HG03060 (cell line): Measurements from ENCODE around the gene PLA2G6.

Experiments
- ATAC-seq: cut with Tn5 transposase; IDR thresholded peaks from one replicate; pipeline ENCODE4 v1.9.1; 2021; ENCODE audit warnings: low read depth, moderate number of reproducible peaks; ENCODE audit not compliant: unreplicated experiment

Gene PLA2G6

DNA sequence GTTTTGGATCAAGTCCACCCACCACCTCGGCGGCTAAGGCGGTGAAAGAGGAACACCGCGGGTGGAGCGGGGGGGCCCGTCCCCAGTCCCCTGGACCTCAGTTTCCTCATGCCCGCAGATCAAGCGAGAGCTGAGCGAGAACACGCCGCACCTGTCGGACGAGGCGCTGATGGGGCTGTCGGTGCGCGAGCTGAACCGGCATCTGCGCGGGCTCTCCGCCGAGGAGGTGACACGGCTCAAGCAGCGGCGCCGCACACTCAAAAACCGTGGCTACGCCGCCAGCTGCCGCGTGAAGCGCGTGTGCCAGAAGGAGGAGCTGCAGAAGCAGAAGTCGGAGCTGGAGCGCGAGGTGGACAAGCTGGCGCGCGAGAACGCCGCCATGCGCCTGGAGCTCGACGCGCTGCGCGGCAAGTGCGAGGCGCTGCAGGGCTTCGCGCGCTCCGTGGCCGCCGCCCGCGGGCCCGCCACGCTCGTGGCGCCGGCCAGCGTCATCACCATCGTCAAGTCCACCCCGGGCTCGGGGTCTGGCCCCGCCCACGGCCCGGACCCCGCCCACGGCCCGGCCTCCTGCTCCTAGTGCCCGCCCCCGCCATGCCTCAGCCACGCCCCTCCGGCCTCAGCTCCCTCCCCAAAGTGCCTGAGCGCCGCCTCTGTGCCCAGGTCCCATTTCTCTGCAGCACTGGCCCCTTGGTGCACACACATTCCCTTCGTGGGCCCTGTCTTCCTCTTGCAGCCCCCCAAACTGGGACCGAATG, 32.8 kb upstream of the PLA2G6 start:
- no peak for ATAC-seq

DNA sequence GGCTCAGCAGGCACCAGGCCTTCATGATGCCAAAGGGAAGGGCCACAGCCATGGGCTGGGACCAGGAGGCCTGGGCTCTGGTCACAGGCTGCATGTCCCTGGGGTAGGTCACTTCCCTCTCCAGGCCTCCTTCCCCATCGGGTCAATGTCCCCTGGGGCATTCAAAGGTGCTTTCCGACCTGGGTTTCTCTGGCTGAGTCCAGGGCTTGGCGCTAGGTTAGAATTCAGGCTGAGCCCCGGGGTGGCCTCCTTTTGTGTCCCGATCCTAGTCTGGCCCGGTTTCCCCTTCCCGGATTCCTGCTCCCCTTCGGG, 32.3 kb upstream of the PLA2G6 start:
- ATAC-seq, result no peak

DNA sequence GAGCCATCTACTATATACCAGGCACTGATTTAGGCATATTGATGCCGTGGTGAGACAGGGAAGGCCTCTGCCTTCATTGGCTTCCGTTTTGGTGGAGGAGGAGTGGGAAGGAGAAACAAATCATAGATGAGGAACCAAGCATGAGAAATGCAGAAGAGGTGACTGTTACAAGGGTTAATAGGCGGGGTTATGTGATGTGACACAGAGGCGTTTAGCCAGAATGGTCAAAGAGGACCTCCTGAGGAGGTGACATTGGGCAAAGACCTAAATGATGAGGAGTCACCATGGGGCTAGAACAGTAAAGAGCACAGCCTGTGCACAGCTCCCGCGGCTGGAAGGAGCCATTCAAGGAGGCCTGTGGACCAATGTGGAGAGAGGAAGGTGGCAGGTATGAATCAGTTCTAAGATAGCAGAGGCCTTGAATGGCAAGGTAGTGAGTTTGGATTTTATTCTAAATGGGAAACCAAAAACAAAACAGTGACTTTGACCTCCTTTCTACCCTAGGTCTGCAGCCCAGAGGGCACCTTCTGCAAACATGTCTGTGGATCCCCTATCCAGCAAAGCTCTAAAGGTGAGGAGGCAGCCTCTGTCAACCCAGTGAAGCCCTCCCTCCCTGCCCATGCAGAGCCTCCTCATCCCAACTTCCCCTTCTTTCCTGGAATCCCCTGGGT, 31.8 kb upstream of the PLA2G6 start:
- ATAC-seq, result no peak

DNA sequence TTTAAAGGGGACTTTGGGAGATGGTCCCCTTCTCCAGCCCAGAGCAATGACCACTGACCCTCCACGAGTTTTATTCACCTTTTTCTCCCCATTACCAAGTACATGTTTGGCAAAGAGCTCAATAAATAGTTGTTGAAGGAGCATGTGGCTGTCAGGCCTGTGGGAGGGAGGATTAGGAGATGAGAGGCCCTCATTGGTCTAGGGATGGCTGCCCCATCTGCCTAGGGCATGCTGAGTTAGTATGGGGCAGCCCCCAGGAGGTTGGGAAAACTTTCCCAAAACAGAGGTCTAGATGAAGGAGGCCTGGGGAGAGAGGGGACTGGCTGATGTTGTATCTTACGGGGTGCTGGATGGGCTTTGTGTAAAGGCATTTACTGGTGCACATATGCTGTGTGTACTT, 30.8 kb upstream of the PLA2G6 start:
- ATAC-seq, result no peak

DNA sequence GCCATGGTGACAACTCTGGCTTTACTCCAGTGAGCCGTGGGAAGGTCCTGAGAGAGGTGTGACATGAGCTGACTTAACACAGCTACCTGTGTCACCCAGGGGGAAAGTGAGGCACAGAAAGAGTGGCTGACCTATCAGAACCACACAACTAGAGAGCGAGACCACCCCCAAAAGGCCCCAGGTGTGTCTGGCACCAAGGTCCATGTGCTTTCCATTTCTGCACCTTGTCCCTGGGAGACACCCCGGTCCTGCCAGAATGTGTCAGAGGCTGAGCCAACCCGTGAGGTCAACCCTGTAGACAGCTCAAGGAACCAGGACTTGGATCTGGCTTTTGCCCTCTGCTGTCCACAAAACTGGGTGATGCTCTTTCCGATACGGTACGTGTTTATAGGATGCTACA, 29.9 kb upstream of the PLA2G6 start:
- no peak for ATAC-seq

DNA sequence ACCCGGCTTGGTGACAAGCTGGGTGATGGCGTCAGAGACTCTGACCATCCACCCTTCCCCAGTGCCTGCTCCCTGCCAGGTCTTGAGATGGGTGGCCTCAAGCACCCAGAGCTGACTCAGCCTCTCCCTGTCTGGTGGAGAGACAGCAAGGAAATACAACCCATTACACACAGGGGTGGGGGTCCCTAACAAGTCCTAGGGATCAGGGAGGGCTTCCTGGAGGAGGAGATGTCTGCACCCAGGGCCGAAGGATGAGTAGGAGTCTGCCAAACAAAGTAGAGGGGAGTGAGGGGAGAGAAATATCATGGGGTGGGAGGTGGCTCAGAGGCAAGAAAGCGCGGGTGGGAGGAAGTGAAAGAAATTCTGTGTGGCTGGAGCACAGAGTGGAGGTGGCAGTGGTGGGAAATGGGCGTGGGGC, 26.9 kb upstream of the PLA2G6 start:
- no peak for ATAC-seq

DNA sequence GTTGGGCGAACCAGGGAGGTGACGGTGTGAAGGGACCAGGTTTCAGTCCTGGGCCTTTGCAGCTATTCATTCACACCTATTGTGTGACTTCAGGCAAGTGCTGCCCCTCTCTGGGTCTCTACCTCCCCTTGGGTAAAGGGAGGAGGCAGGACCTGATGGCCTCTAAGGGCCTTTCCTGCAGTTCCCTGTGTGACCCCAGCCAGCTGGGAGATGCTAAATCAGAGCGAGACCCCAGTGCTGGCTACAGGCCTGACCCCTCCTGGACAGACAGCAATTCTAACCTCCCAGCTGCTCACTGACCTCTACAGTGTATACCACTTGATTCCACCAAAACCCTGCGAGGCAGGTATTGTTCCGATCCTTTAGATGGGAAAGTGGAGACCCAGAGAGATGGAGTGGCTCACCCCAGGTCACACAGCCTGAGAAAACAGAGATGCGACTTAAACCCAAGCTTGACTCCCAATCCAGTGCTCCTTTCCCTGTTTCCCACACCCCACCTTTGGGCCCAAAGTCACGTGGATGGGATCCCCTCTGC, 26.3 kb upstream of the PLA2G6 start:
- no peak for ATAC-seq

DNA sequence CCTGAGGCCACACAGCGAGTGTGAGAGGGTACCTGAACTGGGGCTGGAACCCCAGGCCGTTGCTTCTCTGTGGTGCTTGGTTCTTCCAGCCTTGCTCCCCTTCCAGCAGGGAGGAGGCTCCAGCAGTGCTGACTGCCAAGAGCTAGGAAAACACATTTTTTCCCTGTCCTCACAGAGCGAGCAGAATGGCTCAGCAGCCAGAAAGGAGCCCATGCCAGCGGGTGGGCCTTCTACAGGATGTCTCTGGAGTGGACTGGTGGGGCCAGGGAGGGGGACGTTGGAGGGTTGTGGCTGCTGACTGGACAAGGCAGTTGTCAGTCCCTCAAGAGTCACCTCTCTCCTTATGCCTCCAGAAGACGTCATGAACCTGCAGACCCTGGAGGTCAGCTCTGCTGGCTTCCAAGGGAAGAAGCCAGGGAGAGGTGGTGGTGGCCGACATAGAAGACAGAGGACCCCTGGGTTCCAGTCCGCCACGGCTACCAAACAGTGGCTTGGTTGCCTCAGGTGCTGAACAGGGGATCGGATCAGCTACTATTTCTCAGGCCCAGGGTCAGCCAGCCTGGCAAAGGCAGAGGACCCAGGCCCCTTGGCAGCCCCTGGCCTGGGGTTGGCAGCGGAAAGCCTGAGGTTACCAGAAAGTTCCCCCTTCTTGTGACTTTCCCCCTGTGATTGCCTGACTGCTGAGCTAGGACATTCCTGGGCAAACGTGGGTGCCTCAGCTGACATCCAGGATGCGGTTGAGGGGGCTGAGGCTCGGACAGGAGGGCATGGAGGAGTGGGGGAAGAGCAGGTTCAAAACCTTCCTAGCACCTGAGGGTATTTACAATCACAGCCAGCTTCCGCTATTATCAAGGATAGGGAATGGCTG, 23.9 kb upstream of the PLA2G6 start:
- no peak for ATAC-seq

DNA sequence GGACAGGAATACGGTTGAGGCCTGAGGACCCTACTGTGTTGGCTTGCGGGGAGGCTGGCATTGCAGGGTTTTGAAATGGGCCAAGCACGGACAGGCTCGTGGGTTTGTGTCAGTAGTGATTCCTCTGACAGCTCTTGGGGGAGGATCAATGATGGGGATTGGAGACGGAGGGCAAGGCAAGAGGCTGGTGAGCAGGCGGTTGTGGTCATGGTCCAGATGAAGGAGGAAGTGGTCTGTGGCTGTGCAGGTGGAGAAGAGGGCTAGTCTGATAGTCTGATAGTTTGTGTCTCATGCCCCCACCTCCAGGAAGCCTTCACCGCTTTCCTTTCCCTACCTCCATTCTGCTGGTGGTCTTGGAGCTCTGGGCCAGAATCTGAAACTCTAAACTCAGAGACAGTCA, 23.2 kb upstream of the PLA2G6 start:
- no peak for ATAC-seq

DNA sequence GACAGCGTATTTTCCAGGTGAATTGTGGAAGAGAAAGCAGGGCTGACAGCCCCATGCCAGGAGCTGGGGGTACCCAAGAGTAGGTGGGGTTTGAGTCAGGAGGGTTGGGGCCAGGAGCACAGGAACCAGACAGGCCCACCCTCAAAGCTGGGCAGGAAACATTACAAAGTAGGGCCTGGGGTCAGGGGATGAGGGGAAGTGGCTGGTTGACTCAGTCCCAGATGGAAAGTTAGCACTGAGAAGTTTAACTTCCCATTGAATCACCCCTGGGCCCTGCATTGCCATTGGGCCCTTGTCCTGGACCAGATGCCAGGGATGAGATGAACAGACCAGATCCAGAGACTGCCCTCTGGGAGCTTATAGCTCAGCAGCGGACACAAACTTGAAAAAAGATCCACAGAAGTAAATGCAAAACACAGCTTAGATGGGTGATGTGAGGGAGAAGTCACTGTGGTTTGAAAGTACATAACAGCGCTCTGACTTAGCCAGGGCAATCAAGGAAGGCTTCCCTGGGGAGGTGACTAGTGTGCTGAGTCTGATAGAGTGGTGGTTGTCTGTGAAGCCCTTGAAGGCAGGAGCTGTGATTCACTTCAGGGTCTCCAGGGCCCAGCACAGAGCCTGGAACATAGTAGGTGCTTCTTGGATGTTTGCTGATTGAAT, 22.4 kb upstream of the PLA2G6 start:
- ATAC-seq, result no peak

DNA sequence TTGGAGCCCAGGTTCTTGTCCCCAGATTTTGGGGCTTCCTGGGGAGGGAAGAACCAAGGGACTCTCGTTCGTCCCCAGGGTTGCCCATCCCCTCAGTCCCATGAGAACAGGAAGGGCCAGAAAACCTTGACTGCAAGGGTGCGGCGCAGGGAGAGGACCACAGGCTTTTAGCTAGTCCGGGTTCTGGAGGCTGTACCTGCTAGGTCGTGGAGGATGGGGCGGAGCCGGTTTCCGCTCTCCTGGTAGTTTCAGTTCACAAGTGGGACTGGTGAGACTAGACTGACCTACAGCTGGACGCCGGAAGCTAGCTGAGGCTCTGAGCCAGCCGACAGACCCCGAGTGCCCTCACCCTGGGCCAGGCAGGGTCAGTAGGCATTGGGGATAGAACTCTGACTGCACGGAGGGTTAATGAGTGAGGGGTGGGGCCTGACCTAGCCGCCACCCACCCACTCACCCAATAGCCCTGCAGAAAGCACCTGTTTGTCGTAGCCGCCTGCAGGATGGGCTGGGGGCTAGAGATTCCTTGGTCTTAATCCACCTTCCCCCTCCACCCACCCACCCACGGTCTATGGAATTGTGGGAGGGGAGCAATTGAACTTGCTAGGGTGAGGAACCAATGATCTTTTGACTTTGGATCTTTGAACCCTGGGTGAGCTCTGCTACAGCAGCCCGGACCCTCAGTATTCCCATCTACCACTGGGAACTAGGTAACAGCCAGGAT, 21.6 kb upstream of the PLA2G6 start:
- ATAC-seq, result no peak

DNA sequence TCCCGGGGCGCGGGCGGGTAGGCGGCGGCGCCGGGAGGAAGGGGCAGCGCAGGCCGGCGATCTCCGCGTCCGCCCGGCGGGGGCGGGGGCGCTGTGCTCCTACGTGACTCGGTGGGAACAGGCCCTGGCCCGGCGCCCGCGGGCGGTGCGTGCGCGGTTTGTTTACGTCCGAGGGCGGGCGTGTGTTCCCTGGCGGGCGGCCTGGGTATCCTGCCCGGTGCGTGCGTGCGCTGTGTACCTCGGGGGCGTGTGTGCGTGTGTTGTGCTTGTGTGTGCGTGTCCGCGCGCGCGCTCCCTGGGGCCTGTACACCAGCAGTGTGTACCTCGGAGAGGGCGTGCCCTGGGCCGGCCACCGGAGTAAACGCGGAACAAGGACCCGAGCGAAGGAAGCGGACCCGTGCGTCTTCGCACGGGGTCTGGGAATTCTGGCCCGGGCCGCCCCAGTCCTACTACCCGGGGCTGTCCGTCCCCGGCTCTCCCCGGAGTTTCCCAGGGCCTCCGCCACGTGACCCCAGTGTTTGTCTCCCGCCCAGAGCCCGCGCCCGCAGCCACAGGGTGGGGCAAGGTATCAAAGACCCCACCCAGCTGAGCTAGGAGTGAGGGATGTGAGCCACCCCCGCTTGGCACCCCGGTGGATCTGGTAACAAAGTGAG, 20.9 kb upstream of the PLA2G6 start:
- ATAC-seq, result no peak

DNA sequence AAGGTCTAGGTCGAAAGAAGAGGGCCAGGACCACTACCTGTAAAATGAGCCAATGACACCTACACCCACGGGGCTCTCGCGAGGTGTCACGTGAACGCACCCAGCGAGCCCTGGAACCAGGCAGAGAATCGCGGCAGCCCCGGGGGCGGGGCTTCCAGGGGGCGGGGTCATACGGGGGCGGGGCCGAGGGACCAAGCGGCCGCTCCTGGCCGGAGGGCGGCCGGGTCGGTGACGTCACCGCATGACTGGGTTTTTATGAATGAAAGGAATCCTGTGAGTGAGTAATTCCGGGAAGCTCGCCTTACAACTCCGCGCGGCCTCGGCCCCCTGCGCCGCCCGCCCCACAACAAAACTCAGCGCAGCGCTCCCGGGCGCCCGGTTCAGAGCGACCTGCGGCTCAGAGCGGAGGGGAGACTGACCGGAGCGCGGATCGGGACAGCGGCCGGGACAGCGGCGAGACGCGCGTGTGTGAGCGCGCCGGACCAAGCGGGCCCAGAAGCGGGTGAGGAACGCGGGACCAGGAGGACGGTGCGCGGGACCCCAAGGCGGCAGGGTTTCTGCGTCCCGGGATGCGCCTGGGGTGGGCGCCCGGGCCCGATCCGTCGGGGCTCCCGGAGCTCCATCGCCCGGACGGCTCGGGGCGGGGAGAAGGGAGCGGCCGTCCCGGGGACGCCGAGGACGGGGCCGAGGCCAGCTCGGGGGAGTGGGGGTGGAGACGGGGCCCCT, 20.2 kb upstream of the PLA2G6 start, which contains the start of gene MAFF:
Gene MAFF (plus strand): TSS at position 284 of the 726 bp plus-strand sequence. CDS start 11,860 bp downstream, outside the sequence.
- ATAC-seq, result peak; percentile 41

DNA sequence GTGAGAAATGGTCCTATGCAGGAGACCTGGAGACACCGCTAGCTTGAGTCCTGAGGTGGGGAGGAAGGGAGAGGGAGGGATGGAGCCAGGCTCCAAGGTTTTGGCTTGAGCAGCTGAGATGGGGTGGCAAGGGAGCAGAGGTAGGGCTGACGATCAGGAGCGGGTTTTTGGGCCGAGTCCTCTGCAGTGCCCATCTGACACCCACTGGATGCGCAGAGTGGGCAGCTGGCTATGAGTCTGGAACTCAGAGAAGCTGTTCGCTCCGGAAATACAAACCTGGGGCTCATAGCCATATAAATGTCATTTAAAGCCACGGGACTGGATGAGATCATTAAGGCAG, 19.7 kb upstream of the PLA2G6 start:
- no peak for ATAC-seq

DNA sequence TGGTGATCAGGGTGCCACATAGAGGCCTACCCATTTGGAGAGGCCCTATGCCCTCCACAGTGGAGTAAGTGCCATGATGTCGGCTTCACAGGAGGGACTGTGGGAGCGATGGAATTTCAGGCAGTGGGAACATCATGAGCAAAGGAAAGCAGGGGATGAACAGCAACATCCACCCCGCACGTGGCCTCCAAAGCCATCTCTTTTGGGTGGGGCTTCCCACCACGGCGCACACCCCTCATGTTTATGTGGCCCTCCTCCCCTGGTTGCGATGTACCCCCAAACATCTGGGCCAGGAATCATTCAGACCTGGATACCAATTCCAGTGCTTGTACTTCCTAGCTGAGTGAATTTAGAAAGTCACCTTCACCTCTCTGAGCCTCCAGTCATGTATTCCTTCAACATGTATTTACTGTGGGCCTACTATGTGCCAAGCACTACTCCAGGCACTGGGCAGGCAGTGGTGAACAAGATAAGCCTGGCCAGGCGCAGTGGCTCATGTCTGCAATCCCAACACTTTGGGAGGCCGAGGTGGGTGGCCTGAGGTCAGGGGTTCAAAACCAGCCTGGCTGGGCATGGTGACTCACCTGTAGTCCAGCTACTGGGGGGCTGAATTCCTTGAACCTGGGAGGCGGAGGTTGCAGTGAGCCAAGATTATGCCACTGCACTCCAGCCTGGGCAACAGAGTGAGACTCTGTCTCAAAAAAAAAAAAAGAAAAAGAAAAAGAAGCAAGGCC, 18.4 kb upstream of the PLA2G6 start:
- no peak for ATAC-seq

DNA sequence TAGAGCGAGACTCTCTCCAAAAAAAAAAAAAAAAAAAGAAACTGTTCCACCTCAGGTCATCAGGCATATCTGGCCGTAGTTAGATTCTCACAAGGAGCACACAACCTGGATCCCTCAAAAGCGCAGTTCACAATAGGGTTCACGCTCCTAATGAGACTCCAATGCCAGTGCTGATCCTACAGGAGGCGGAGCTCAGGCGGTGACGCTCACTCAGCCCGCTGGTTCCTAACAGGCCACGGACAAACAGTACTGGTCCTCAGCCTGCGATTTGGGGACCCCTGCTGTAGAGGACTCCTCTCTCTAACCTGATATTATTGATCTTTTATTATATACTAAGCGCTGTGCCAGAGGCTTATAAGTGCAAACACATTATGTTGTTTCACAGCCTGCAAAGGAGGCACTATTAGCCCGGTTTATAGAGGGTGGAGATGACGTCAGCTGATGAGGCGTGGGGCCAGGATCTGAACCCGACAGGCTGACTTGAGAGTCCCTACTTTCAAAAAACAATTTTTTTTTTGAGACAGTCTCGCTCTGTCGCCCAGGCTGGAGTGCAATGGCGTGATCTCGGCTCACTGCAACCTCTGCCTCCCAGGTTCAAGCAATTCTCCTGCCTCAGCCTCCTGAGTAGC, 15.3 kb upstream of the PLA2G6 start:
- no peak for ATAC-seq

DNA sequence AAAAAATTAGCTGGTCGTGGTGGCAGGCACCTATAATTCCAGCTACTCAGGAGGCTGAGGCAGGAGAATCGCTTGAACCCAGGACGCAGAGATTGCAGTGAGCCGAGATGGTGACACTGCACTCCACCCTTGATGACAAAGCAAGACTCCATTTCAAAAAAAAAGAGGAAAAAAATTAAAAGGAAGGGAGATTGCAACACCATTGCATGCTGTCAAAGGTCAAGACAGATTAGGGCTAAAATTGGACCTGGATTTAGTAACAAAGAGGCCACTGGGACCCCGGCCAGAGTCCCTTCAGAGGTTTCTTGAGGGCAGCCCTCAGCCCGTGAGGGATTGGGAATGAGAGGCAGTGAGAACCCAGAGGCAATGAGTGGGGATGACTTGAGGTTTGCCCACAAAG, 11.9 kb upstream of the PLA2G6 start:
- ATAC-seq, result no peak

DNA sequence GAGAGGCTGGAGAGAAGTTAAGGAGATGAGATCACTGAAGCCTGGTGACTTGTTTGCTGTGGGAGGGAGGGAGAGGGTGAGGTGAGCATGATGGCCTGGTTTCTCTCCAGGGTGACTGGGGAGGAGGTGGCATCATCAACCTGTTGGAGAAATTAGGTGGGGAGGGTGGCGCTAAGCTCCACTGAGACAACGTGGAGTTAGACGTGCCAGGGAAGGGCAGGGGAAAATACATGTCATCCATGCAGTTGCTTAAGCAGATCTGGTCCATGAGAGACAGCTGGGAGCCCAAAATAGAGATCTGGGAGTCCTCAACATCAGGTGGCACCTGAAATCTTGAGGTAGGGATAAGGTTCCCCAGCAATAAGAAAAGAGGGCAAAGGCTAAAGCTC, 10.8 kb upstream of the PLA2G6 start:
- ATAC-seq, result no peak
